GM23338 (cell line): ENCODE data around the gene ENC1. TPM values are rescaled to one million over a fixed set of nuclear protein-coding genes. Genes with fewer than 3 reads are reported as not detected.

ENCODE experiments used
- ATAC-seq: fragments of 200-7000 bp; cut with Tn5 transposase; 3 replicates; pipeline ENCODE4 v1.9.1; 2020
- DNase-seq: peaks from one replicate; pipeline ENCODE4 v3.0.0-alpha.2; 2015; ENCODE audit warnings: low spot score
- H2AFZ ChIP-seq: fragments of 200-600 bp; sonication (generic); 2 replicates; pipeline ENCODE4 v1.8.0; 2016; ENCODE audit warnings: antibody characterized with exemption, mild to moderate bottlenecking, moderate library complexity
- H3F3A ChIP-seq: fragments of 200-600 bp; sonication (generic); replicated peaks from 2 replicates; pipeline ENCODE4 v1.8.0; 2017; ENCODE audit warnings: antibody characterized with exemption, mixed run types, low read depth
- H3K27ac ChIP-seq: fragments of 200-600 bp; sonication (generic); 2 replicates; pipeline ENCODE4 v1.6.1; 2016; ENCODE audit warnings: low read depth
- H3K27me3 ChIP-seq: fragments of 200-600 bp; sonication (generic); 2 replicates; pipeline ENCODE4 v1.8.0; 2016; ENCODE audit warnings: mild to moderate bottlenecking, mixed run types, moderate library complexity; ENCODE audit not compliant: insufficient read depth
- H3K36me3 ChIP-seq: fragments of 200-600 bp; sonication (generic); 2 replicates; pipeline ENCODE4 v1.8.0; 2016; ENCODE audit warnings: mild to moderate bottlenecking; ENCODE audit not compliant: insufficient read depth
- H3K4me1 ChIP-seq: fragments of 200-600 bp; sonication (generic); 2 replicates; pipeline ENCODE4 v1.8.0; 2016; ENCODE audit warnings: mild to moderate bottlenecking, moderate library complexity; ENCODE audit not compliant: insufficient read depth
- H3K4me2 ChIP-seq: fragments of 200-600 bp; sonication (generic); 2 replicates; pipeline ENCODE4 v1.7.1; 2017; ENCODE audit warnings: mixed run types
- H3K4me3 ChIP-seq: fragments of 200-600 bp; sonication (generic); 2 replicates; pipeline ENCODE4 v1.6.1; 2016; ENCODE audit warnings: mixed run types
- H3K79me2 ChIP-seq: fragments of 200-600 bp; sonication (generic); replicated peaks from 2 replicates; pipeline ENCODE4 v1.8.0; 2017; ENCODE audit warnings: mild to moderate bottlenecking; ENCODE audit not compliant: insufficient read depth
- H3K9me2 ChIP-seq: fragments of 200-600 bp; sonication (generic); 2 replicates; pipeline ENCODE4 v1.8.0; 2017; ENCODE audit not compliant: insufficient read depth
- H4K20me1 ChIP-seq: fragments of 200-600 bp; sonication (generic); replicated peaks from 2 replicates; pipeline ENCODE4 v1.8.0; 2017; ENCODE audit warnings: mild to moderate bottlenecking; ENCODE audit not compliant: insufficient read depth
- H3K27ac Mint-ChIP-seq: 2 replicates; pipeline ENCODE4 v1.8.0; 2020; ENCODE audit warnings: inconsistent platforms, mild to moderate bottlenecking, moderate library complexity, mixed read lengths
- H3K27me3 Mint-ChIP-seq: 3 replicates; pipeline ENCODE4 v1.8.0; 2022; ENCODE audit warnings: low read depth, mild to moderate bottlenecking, moderate library complexity, mixed read lengths, inconsistent platforms; ENCODE audit not compliant: insufficient read depth, poor library complexity
- H3K36me3 Mint-ChIP-seq: 3 replicates; pipeline ENCODE4 v1.8.0; 2021; ENCODE audit warnings: low read depth, mild to moderate bottlenecking, inconsistent platforms, moderate library complexity, mixed read lengths
- H3K4me1 Mint-ChIP-seq: 3 replicates; pipeline ENCODE4 v1.8.0; 2020; ENCODE audit warnings: mild to moderate bottlenecking, inconsistent platforms, mixed read lengths
- H3K4me3 Mint-ChIP-seq: 3 replicates; pipeline ENCODE4 v1.8.0; 2021; ENCODE audit warnings: moderate library complexity, mild to moderate bottlenecking, inconsistent platforms, mixed read lengths
- H3K9me3 Mint-ChIP-seq: 3 replicates; pipeline ENCODE4 v1.8.0; 2020; ENCODE audit warnings: moderate library complexity, mild to moderate bottlenecking, inconsistent platforms, mixed read lengths
- CTCF ChIP-seq, 2 experiments: fragments of 200-600 bp in 1 of 2; sonication (generic) in 1 of 2; conservative IDR thresholded peaks; 2 replicates each; pipeline versions ENCODE4 v1.5.1 to v1.6.1; 2016 to 2017; ENCODE audit warnings: antibody characterized with exemption in 2 of 2, low read depth in 2 of 2, mild to moderate bottlenecking in 2 of 2, moderate library complexity in 1 of 2
- JUNB ChIP-seq: IDR thresholded peaks from one replicate; pipeline ENCODE4 v1.6.1; 2016; ENCODE audit warnings: antibody characterized with exemption; ENCODE audit not compliant: unreplicated experiment
- STAT1 ChIP-seq: IDR thresholded peaks from one replicate; pipeline ENCODE4 v1.6.1; 2016; ENCODE audit warnings: antibody characterized with exemption; ENCODE audit not compliant: unreplicated experiment
- ZNF331 ChIP-seq: fragments of 250-450 bp; sonication (Bioruptor Pico); IDR thresholded peaks from 2 replicates; pipeline ENCODE4 v1.5.0; 2020; ENCODE audit warnings: low read depth, mild to moderate bottlenecking, moderate library complexity
- ZNF462 ChIP-seq: fragments of 250-450 bp; sonication (Bioruptor Pico); IDR thresholded peaks from 2 replicates; pipeline ENCODE4 v1.5.0; 2020; ENCODE audit warnings: mild to moderate bottlenecking, moderate library complexity
- polyA plus RNA-seq: library from polyadenylated mRNA; unstranded; fragments of >200 nt; fragmentation: Nextera tagmentation; extraction: Ambion mirVana; gene quantifications from 2 replicates; pipeline ENCODE4 v1.2.1, GENCODE V29; 2016
- total RNA-seq: library from RNA; depleted of rRNA; stranded (reverse); fragments of >200 nt; shearing (Covaris generic); gene quantifications from 2 replicates; pipeline ENCODE4 v1.2.3, GENCODE V29; 2014

Gene ENC1
- total and polyA plus RNA-seq, 2 experiments from 2014 or later: 8.2 to 27.9 TPM

GRCh38 chr5:74598731-74599130 lies 41.8 kb downstream of the ENC1 start:
- H3K36me3 ChIP-seq: no peaks in the 10 kb centered on the region
- Mint-ChIP-seq H3K4me3 (no peak overlapping the region), H3K27ac (no peak overlapping the region), H3K36me3 (no peaks in the 10 kb centered on the region), H3K4me1 (peaks cover 16% of the 10 kb centered on the region), H3K27me3 (no peaks in the 10 kb centered on the region), H3K9me3 (no peaks in the 10 kb centered on the region)
- no peaks in the 10 kb centered on the region; the same call in 1 of the 2 replicates for H3F3A ChIP-seq
- no peak overlapping the region for H3K4me2 ChIP-seq
- no peak overlapping the region for H3K4me3 ChIP-seq
- H3K4me1 ChIP-seq: peaks cover 8% of the 10 kb centered on the region; the same call in 1 of the 2 replicates
- no peaks in the 10 kb centered on the region for H3K79me2 ChIP-seq
- ATAC-seq (no peak), DNase-seq (no peak)
- no peak overlapping the region for H3K27ac ChIP-seq
- no peak for TF ChIP-seq JUNB
- TF ChIP-seq STAT1: no peak
- no peaks in the 10 kb centered on the region for H3K9me2 ChIP-seq
- no peaks in the 10 kb centered on the region for H4K20me1 ChIP-seq
- no peaks in the 10 kb centered on the region for H3K27me3 ChIP-seq
- no peak overlapping the region for H2AFZ ChIP-seq

- H3K4me1 ChIP-seq: peaks cover 8% of the 10 kb centered on the region; the same call in 1 of the 2 replicates
- peak overlapping the region; percentile 42; the same call in 1 of the 2 replicates for H3K4me2 ChIP-seq
- H3K36me3 ChIP-seq: no peaks in the 10 kb centered on the region
- no peaks in the 10 kb centered on the region for H4K20me1 ChIP-seq
- DNase-seq: peak; percentile 83
- Mint-ChIP-seq H3K4me3 (no peak overlapping the region), H3K4me1 (peaks cover 16% of the 10 kb centered on the region), H3K27ac (peak overlapping the region; percentile 57; the same call in 1 of the 2 replicates), H3K27me3 (no peaks in the 10 kb centered on the region), H3K9me3 (no peaks in the 10 kb centered on the region), H3K36me3 (no peaks in the 10 kb centered on the region)
- peak in 1 of 2 experiments; percentile 39; a peak in 2 of 4 replicates for TF ChIP-seq CTCF (conservative IDR thresholded peaks at IDR 0.05; ENCODE audit: low read depth in 2 of 2)
- peak; percentile 76; the same call in 1 of the 2 replicates for TF ChIP-seq ZNF462
- no peak for TF ChIP-seq ZNF331 (CRISPR knock-in tag)
- no peak overlapping the region; the same call in 1 of the 2 replicates for H3K27ac ChIP-seq
- no peaks in the 10 kb centered on the region; the same call in 1 of the 2 replicates for H3K9me2 ChIP-seq
- H3K79me2 ChIP-seq: no peaks in the 10 kb centered on the region
- H3K4me3 ChIP-seq: no peak overlapping the region
- no peaks in the 10 kb centered on the region for H3K27me3 ChIP-seq
- H3F3A ChIP-seq: no peaks in the 10 kb centered on the region; the same call in 1 of the 2 replicates
- H2AFZ ChIP-seq: 0 out of 2 replicates have a peak overlapping the region, but pooled peaks have one; percentile 5
- ATAC-seq: peak; percentile 95
These were observed 43.6 kb downstream of the ENC1 start for GRCh38 chr5:74596927-74597326.
